ENCODE results near the gene MLXIP. TPM values are rescaled to one million over a fixed set of nuclear protein-coding genes. Genes with fewer than 3 reads are reported as not detected.

The MLXIP gene, protein sequence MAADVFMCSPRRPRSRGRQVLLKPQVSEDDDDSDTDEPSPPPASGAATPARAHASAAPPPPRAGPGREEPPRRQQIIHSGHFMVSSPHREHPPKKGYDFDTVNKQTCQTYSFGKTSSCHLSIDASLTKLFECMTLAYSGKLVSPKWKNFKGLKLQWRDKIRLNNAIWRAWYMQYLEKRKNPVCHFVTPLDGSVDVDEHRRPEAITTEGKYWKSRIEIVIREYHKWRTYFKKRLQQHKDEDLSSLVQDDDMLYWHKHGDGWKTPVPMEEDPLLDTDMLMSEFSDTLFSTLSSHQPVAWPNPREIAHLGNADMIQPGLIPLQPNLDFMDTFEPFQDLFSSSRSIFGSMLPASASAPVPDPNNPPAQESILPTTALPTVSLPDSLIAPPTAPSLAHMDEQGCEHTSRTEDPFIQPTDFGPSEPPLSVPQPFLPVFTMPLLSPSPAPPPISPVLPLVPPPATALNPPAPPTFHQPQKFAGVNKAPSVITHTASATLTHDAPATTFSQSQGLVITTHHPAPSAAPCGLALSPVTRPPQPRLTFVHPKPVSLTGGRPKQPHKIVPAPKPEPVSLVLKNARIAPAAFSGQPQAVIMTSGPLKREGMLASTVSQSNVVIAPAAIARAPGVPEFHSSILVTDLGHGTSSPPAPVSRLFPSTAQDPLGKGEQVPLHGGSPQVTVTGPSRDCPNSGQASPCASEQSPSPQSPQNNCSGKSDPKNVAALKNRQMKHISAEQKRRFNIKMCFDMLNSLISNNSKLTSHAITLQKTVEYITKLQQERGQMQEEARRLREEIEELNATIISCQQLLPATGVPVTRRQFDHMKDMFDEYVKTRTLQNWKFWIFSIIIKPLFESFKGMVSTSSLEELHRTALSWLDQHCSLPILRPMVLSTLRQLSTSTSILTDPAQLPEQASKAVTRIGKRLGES
- 28.6 and 32.4 TPM in 2 replicates for total RNA-seq (2021)
- long read RNA-seq, full-length matches to known transcripts: 12 of 60 reads
- long read RNA-seq, partial matches to known transcripts: 9 of 60 reads
- long read RNA-seq, other reads (novel, unspliced or antisense): 39 of 60 reads

DNA sequence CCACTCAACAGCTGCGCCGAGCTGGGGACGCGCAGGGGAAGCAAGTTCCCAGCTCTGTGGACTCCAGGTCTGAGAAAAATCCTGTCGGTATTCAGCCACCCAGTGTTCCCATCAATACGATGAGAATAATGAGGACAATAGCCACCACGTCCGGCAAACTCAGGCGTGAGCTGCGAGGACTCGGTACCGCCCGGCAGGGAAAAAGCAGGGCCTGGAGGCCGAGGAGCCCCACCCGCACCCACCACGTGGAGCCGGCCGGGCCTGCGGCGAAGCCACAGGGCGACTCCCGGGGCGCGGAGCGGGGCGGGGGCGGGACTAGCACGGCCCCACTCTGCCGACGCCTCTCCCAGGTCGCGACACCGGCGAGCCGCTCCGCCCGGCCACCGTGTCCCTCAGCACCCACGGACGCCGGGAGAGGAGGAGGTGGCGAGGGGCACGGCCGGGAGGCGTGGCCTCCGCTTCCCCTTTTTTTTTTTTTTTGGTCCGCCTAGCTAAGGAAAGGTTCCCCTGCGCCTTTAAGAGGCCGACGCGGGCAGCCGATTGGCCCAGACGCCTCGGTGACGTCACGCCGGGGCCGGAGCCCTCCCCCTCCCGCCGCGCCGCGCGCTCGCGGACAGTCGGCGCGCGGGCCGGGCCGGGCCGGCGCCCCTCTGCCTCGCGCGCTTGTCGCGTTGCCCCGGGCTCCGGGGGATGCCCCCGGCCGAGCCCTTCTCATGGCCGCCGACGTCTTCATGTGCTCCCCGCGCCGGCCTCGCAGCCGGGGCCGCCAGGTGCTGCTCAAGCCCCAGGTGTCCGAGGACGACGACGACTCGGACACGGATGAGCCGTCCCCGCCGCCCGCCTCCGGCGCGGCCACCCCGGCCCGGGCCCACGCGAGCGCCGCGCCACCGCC is at the start of gene MLXIP:
Gene MLXIP, plus strand, starts transcription at position 616 of the 892 bp plus-strand sequence. Its CDS starts 98 bp downstream, at position 714.
- Histone ChIP-seq H3K27me3 (ENCODE audit: insufficient read depth, low read length) (no peaks in the 10 kb centered on the region; the same call in 1 of the 2 replicates), H2AFZ (ENCODE audit: low read length) (no peak within 1 kb of the TSS), H3K18ac (ENCODE audit: insufficient read length, low read depth, low read length) (no peak within 1 kb of the TSS), H4K91ac (ENCODE audit: insufficient read length, low read depth, low read length) (no peak within 1 kb of the TSS), H3K79me1 (ENCODE audit: insufficient read depth, low read depth, low read length, poor library complexity, severe bottlenecking) (no peaks in the 10 kb centered on the region), H2BK5ac (ENCODE audit: insufficient read length, low read length) (no peak within 1 kb of the TSS), H2BK15ac (ENCODE audit: low read depth, low read length) (no peak within 1 kb of the TSS), H3K56ac (ENCODE audit: insufficient read length, low read depth, low read length) (no peak within 1 kb of the TSS), H4K20me1 (ENCODE audit: control insufficient read depth, insufficient read depth, insufficient read length) (no peaks in the 10 kb centered on the region), H3K9ac (ENCODE audit: extremely low read depth, insufficient read length, low read length) (peak within 1 kb of the TSS; percentile 68), H2BK120ac (ENCODE audit: low read depth, low read length, poor library complexity, severe bottlenecking) (no peak within 1 kb of the TSS), H3K4ac (ENCODE audit: low read depth, low read length) (no peak within 1 kb of the TSS), H3K23me2 (ENCODE audit: insufficient read length, low read depth, low read length, poor library complexity, severe bottlenecking) (peaks cover 17% of the 10 kb centered on the region), H2AK5ac (ENCODE audit: insufficient read length, low read length) (no peak within 1 kb of the TSS), H3K79me2 (ENCODE audit: insufficient read depth, low read length) (peaks cover 5% of the 10 kb centered on the region; the same call in 1 of the 2 replicates), H3T11ph (ENCODE audit: low read length) (no peak within 1 kb of the TSS), H3K14ac (ENCODE audit: insufficient read depth, low read length) (peak within 1 kb of the TSS; percentile 54), H2BK20ac (ENCODE audit: low read depth, low read length, poor library complexity, severe bottlenecking) (no peak within 1 kb of the TSS), H3K4me2 (ENCODE audit: insufficient read depth, insufficient read length, low read length) (peak within 1 kb of the TSS; percentile 73), H3K27ac (ENCODE audit: insufficient read length, low read depth, low read length) (no peak within 1 kb of the TSS), H3K9me3 (ENCODE audit: control insufficient read depth, low read depth, low read length) (no peaks in the 10 kb centered on the region), H2BK12ac (ENCODE audit: insufficient read length, low read depth, low read length) (no peak within 1 kb of the TSS), H3K4me1 (ENCODE audit: insufficient read depth, low read length) (no peaks in the 10 kb centered on the region), H4K8ac (replicated peaks; ENCODE audit: insufficient read length, low read depth, low read length) (no peak within 1 kb of the TSS), H4K5ac (ENCODE audit: insufficient read length, low read depth, low read length) (no peak within 1 kb of the TSS), H3K23ac (ENCODE audit: insufficient read length, low read depth, low read length) (no peak within 1 kb of the TSS)
- TF ChIP-seq, protein P1, sequence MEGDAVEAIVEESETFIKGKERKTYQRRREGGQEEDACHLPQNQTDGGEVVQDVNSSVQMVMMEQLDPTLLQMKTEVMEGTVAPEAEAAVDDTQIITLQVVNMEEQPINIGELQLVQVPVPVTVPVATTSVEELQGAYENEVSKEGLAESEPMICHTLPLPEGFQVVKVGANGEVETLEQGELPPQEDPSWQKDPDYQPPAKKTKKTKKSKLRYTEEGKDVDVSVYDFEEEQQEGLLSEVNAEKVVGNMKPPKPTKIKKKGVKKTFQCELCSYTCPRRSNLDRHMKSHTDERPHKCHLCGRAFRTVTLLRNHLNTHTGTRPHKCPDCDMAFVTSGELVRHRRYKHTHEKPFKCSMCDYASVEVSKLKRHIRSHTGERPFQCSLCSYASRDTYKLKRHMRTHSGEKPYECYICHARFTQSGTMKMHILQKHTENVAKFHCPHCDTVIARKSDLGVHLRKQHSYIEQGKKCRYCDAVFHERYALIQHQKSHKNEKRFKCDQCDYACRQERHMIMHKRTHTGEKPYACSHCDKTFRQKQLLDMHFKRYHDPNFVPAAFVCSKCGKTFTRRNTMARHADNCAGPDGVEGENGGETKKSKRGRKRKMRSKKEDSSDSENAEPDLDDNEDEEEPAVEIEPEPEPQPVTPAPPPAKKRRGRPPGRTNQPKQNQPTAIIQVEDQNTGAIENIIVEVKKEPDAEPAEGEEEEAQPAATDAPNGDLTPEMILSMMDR (conservative IDR thresholded peaks at IDR 0.05): no peak
- DNase-seq: peak; percentile 93
- WGBS (ENCODE audit: extremely low coverage, insufficient read length, low lambda C conversion rate): no CpG with 5 or more reads among the region's 113 CpGs
- H3K27me3 Mint-ChIP-seq (ENCODE audit: low read depth): peaks cover 35% of the 10 kb centered on the region
- H3K4me3 Mint-ChIP-seq: peak within 1 kb of the TSS; percentile 81 to 92
- H3K9me3 Mint-ChIP-seq: no peaks in the 10 kb centered on the region
- peaks cover 0 to 8% (median 3%) of the 10 kb centered on the region in 3 experiments; a peak in 4 of 7 replicates for H3K36me3 Mint-ChIP-seq (ENCODE audit: insufficient read depth in 1 of 3, low read depth in 3 of 3)
- H3K4me1 Mint-ChIP-seq: peaks cover 27% of the 10 kb centered on the region in 2 experiments
- H3K27ac Mint-ChIP-seq: no peak within 1 kb of the TSS

Measured in H9 (cell line).